Measurements from ENCODE around the gene SLC26A2. TPM values are rescaled to one million over a fixed set of nuclear protein-coding genes. Genes with fewer than 3 reads are reported as not detected.

SLC26A2 gene
- total and polyA plus RNA-seq, 2 of the 8 experiments (the other 6 are each of a cell fraction or from before 2014, with no cell fraction given): 3.7 to 11.4 TPM

DNA sequence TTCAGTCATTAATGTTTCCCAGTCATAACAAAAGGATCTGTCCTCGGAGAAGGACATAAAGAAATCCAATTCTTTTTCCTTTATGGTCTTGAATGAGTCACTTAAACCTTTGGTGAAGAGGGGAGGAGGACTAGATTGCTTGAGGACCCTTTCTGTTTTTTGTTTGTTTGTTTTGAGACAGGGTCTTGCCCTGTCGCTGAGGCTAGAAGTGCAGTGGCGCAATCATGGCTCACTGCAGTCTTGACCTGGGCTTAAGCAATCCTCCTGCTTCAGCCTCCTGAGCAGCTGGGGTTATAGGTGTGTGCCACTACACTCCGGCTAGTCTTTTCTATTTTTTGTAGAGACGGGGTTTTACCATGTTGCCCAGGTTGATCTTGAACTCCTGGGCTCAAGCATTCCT is 27.6 kb downstream of the SLC26A2 start (continued):
- TF ChIP-seq, protein P1, sequence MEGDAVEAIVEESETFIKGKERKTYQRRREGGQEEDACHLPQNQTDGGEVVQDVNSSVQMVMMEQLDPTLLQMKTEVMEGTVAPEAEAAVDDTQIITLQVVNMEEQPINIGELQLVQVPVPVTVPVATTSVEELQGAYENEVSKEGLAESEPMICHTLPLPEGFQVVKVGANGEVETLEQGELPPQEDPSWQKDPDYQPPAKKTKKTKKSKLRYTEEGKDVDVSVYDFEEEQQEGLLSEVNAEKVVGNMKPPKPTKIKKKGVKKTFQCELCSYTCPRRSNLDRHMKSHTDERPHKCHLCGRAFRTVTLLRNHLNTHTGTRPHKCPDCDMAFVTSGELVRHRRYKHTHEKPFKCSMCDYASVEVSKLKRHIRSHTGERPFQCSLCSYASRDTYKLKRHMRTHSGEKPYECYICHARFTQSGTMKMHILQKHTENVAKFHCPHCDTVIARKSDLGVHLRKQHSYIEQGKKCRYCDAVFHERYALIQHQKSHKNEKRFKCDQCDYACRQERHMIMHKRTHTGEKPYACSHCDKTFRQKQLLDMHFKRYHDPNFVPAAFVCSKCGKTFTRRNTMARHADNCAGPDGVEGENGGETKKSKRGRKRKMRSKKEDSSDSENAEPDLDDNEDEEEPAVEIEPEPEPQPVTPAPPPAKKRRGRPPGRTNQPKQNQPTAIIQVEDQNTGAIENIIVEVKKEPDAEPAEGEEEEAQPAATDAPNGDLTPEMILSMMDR (IDR thresholded peaks at IDR 0.05; ENCODE audit: control extremely low read depth in 1 of 3, insufficient read depth in 1 of 3, low read depth in 1 of 3, low read length in 3 of 3): no peak
